H1 (cell line): ENCODE data around the gene FLRT1. TPM values are rescaled to one million over a fixed set of nuclear protein-coding genes. Genes with fewer than 3 reads are reported as not detected.

ENCODE experiments used
- CTCF ChIA-PET: fragments of 300-600 bp; sonication (Branson Sonifier 250); formaldehyde crosslinking; loops from one replicate; lab custom pipeline; 2021; ENCODE audit not compliant: partially characterized antibody; lab: Charles Lee
- POLR2A ChIA-PET: fragments of 300-600 bp; sonication (Branson Sonifier 250); formaldehyde crosslinking; loops from one replicate; lab custom pipeline; 2021; ENCODE audit warnings: inconsistent platforms; ENCODE audit not compliant: partially characterized antibody; lab: Charles Lee
- DNase-seq, 2 experiments: peaks; one replicate each; pipeline versions ENCODE4 v3.0.0 to v3.0.0-alpha.2; 2010 to 2022; ENCODE audit warnings: low spot score in 2 of 2, low read depth in 1 of 2, mixed read lengths in 1 of 2
- FAIRE-seq: peaks from 2 replicates; lab custom pipeline; 2011; peaks lifted over from hg19 to GRCh38; lab: Jason Lieb, UNC
- H2AFZ ChIP-seq: 2 replicates; pipeline ENCODE4 v1.8.1; 2012; ENCODE audit warnings: low read length, inconsistent platforms
- H2AK5ac ChIP-seq: 2 replicates; pipeline ENCODE4 v1.6.1; 2013; ENCODE audit warnings: low read depth, low read length
- H2BK120ac ChIP-seq: replicated peaks from 2 replicates; pipeline ENCODE3; 2013; ENCODE audit warnings: low read depth, low read length, inconsistent platforms
- H2BK12ac ChIP-seq: 2 replicates; pipeline ENCODE4 v1.6.1; 2013; ENCODE audit warnings: low read depth, low read length
- H2BK15ac ChIP-seq: 2 replicates; pipeline ENCODE4 v1.6.1; 2013; ENCODE audit warnings: low read length
- H2BK20ac ChIP-seq: 2 replicates; pipeline ENCODE4 v1.6.1; 2013; ENCODE audit warnings: low read length
- H2BK5ac ChIP-seq: 2 replicates; pipeline ENCODE4 v1.6.1; 2013; ENCODE audit warnings: low read depth, low read length
- H3K14ac ChIP-seq: 2 replicates; pipeline ENCODE4 v1.6.1; 2013; ENCODE audit warnings: inconsistent platforms; ENCODE audit not compliant: insufficient read length
- H3K18ac ChIP-seq: 2 replicates; pipeline ENCODE4 v1.6.1; 2013; ENCODE audit warnings: low read length; ENCODE audit errors: extremely low read depth
- H3K23ac ChIP-seq: 2 replicates; pipeline ENCODE4 v1.6.1; 2013; ENCODE audit warnings: inconsistent platforms; ENCODE audit not compliant: insufficient read length
- H3K23me2 ChIP-seq: 2 replicates; pipeline ENCODE4 v1.6.1; 2013; ENCODE audit warnings: low read depth, low read length
- H3K27ac ChIP-seq: 2 replicates; pipeline ENCODE4 v1.6.1; 2011; ENCODE audit warnings: low read depth, low read length, inconsistent platforms
- H3K27me3 ChIP-seq, 4 experiments: replicated peaks in 1 of 4; 1 replicate in 1 of 4; 2 replicates in 3 of 4; pipeline versions ENCODE4 v1.6.1 to v1.8.1; 2011 to 2013; ENCODE audit warnings: low read length in 3 of 4, mild to moderate bottlenecking in 3 of 4, inconsistent platforms in 2 of 4, mixed read lengths in 2 of 4, moderate library complexity in 1 of 4; ENCODE audit not compliant: control insufficient read depth in 3 of 4, insufficient read depth in 3 of 4; ENCODE audit errors: extremely low read depth in 1 of 4
- H3K36me3 ChIP-seq, 4 experiments: 2 replicates each; pipeline versions ENCODE4 v1.6.1 to v1.8.1; 2011 to 2013; ENCODE audit warnings: mild to moderate bottlenecking in 4 of 4, low read length in 3 of 4, moderate library complexity in 2 of 4, control low read depth in 1 of 4, inconsistent platforms in 1 of 4; ENCODE audit not compliant: insufficient read depth in 4 of 4, control insufficient read depth in 2 of 4
- H3K4ac ChIP-seq: replicated peaks from 2 replicates; pipeline ENCODE3; 2013; ENCODE audit warnings: low read length, low read depth, mixed read lengths, inconsistent platforms; ENCODE audit not compliant: insufficient read length
- H3K4me1 ChIP-seq, 4 experiments: replicated peaks in 1 of 4; 1 replicate in 1 of 4; 2 replicates in 3 of 4; pipeline versions ENCODE4 v1.6.1 to v1.8.1; 2011 to 2013; ENCODE audit warnings: low read length in 3 of 4, inconsistent platforms in 2 of 4, mixed read lengths in 1 of 4; ENCODE audit not compliant: insufficient read depth in 4 of 4, control insufficient read depth in 3 of 4
- H3K4me2 ChIP-seq, 2 experiments: 2 replicates each; pipeline versions ENCODE4 v1.6.1 to v1.8.1; 2011 to 2013; ENCODE audit warnings: low read depth in 2 of 2, low read length in 2 of 2, control low read depth in 1 of 2, inconsistent platforms in 1 of 2, mild to moderate bottlenecking in 1 of 2; ENCODE audit not compliant: insufficient read depth in 1 of 2
- H3K4me3 ChIP-seq, 4 experiments: fragments of 200-600, 300-600 bp in 1 of 4; sonication (generic), shearing (Covaris generic), sonication (Bioruptor Twin) in 1 of 4; 2 replicates each; pipeline versions ENCODE4 v1.5.1 to v1.8.1; 2011 to 2016; ENCODE audit warnings: low read length in 4 of 4, low read depth in 3 of 4, control low read depth in 2 of 4, inconsistent platforms in 2 of 4, mild to moderate bottlenecking in 2 of 4, mixed read lengths in 1 of 4, moderate library complexity in 1 of 4; ENCODE audit not compliant: insufficient read depth in 2 of 4; ENCODE audit errors: extremely low read depth in 1 of 4
- H3K56ac ChIP-seq: replicated peaks from 2 replicates; pipeline ENCODE3; 2013; ENCODE audit warnings: low read depth, mild to moderate bottlenecking, mixed read lengths, low read length, inconsistent platforms; ENCODE audit not compliant: insufficient read length
- H3K79me1 ChIP-seq: 2 replicates; pipeline ENCODE4 v1.6.1; 2013; ENCODE audit warnings: low read depth, low read length, control low read depth
- H3K79me2 ChIP-seq, 2 experiments: 2 replicates each; pipeline versions ENCODE4 v1.6.1 to v1.8.1; 2012 to 2013; ENCODE audit warnings: low read length in 2 of 2, mild to moderate bottlenecking in 2 of 2, inconsistent platforms in 1 of 2; ENCODE audit not compliant: insufficient read depth in 2 of 2, control insufficient read depth in 1 of 2
- H3K9ac ChIP-seq, 4 experiments: replicated peaks in 1 of 4; 1 replicate in 1 of 4; 2 replicates in 3 of 4; pipeline versions ENCODE4 v1.6.1 to v1.8.1; 2011 to 2013; ENCODE audit warnings: low read depth in 3 of 4, low read length in 3 of 4, control low read depth in 2 of 4, mild to moderate bottlenecking in 2 of 4, moderate library complexity in 2 of 4, inconsistent platforms in 1 of 4; ENCODE audit errors: extremely low read depth in 1 of 4
- H3K9me3 ChIP-seq, 2 experiments: 2 replicates each; pipeline versions ENCODE4 v1.6.1 to v1.8.1; 2012 to 2013; ENCODE audit warnings: mild to moderate bottlenecking in 2 of 2, moderate library complexity in 2 of 2, control low read depth in 1 of 2, inconsistent platforms in 1 of 2, low read depth in 1 of 2, low read length in 1 of 2, mixed read lengths in 1 of 2; ENCODE audit not compliant: insufficient read depth in 2 of 2
- H4K20me1 ChIP-seq, 2 experiments: replicated peaks in 1 of 2; 2 replicates each; pipeline versions ENCODE3 to v1.8.1; 2011 to 2013; ENCODE audit warnings: inconsistent platforms in 2 of 2, low read length in 2 of 2, mild to moderate bottlenecking in 1 of 2; ENCODE audit not compliant: insufficient read depth in 2 of 2, control insufficient read depth in 1 of 2
- H4K5ac ChIP-seq: 2 replicates; pipeline ENCODE4 v1.6.1; 2013; ENCODE audit warnings: low read length, low read depth, mixed read lengths, inconsistent platforms; ENCODE audit not compliant: insufficient read length
- H4K8ac ChIP-seq: 2 replicates; pipeline ENCODE4 v1.8.0; 2013; ENCODE audit warnings: mild to moderate bottlenecking, moderate library complexity, low read length, inconsistent platforms; ENCODE audit not compliant: insufficient read depth; ENCODE audit errors: extremely low read depth
- H4K91ac ChIP-seq: replicated peaks from 2 replicates; pipeline ENCODE3; 2013; ENCODE audit warnings: low read length, mixed read lengths, inconsistent platforms; ENCODE audit not compliant: insufficient read length
- ASH2L ChIP-seq: fragments of 200-600, 300-600 bp; sonication (generic); IDR thresholded peaks from one replicate; pipeline ENCODE4 v1.7.1; 2017; ENCODE audit warnings: low read length
- CBX8 ChIP-seq: fragments of 300-800, 300-1000 bp; sonication (generic); IDR thresholded peaks from 2 replicates; pipeline ENCODE4 v1.7.1; 2016; ENCODE audit warnings: low read depth, low read length, borderline replicate concordance
- CEBPB ChIP-seq: IDR thresholded peaks from 2 replicates; pipeline ENCODE4 v1.6.1; 2012; ENCODE audit warnings: low read depth, low read length
- CHD2 ChIP-seq: IDR thresholded peaks from 2 replicates; pipeline ENCODE4 v1.6.1; 2012; ENCODE audit warnings: low read length, improper control_type of control experiment
- CREB1 ChIP-seq: IDR thresholded peaks from 2 replicates; pipeline ENCODE4 v1.6.1; 2012; ENCODE audit warnings: inconsistent platforms
- HDAC2 ChIP-seq, 2 experiments: fragments of 300-600 bp in 1 of 2; sonication (generic) in 1 of 2; IDR thresholded peaks; 2 replicates each; pipeline ENCODE4 v1.6.1; 2011 to 2012; ENCODE audit warnings: low read depth in 2 of 2, low read length in 2 of 2, mild to moderate bottlenecking in 2 of 2, moderate library complexity in 2 of 2, borderline replicate concordance in 1 of 2, inconsistent platforms in 1 of 2
- JUND ChIP-seq: IDR thresholded peaks from 2 replicates; pipeline ENCODE4 v1.6.1; 2011; ENCODE audit warnings: mild to moderate bottlenecking, improper control_type of control experiment, low read length
- NANOG ChIP-seq: IDR thresholded peaks from 2 replicates; pipeline ENCODE4 v1.6.1; 2011; ENCODE audit warnings: low read length, low read depth, mild to moderate bottlenecking, inconsistent platforms; ENCODE audit not compliant: insufficient read depth, poor library complexity, severe bottlenecking
- POLR2A ChIP-seq, 2 experiments: IDR thresholded peaks; 1 replicate in 1 of 2; 2 replicates in 1 of 2; pipeline ENCODE4 v1.6.1; 2011; ENCODE audit warnings: low read depth in 2 of 2, low read length in 2 of 2, mild to moderate bottlenecking in 2 of 2; ENCODE audit errors: control extremely low read depth in 1 of 2
- POU5F1 ChIP-seq: IDR thresholded peaks from 2 replicates; pipeline ENCODE4 v1.6.1; 2011; ENCODE audit warnings: low read depth, mild to moderate bottlenecking, low read length, moderate library complexity
- SAP30 ChIP-seq: fragments of 300-600 bp; sonication (generic); IDR thresholded peaks from 2 replicates; pipeline ENCODE4 v1.7.1; 2012; ENCODE audit warnings: low read length, moderate library complexity, mild to moderate bottlenecking, inconsistent platforms; ENCODE audit not compliant: insufficient read depth, insufficient replicate concordance
- SIN3A ChIP-seq, 2 experiments: IDR thresholded peaks in 1 of 2; conservative IDR thresholded peaks in 1 of 2; 2 replicates each; pipeline ENCODE4 v1.6.1; 2011 to 2012; ENCODE audit warnings: low read length in 2 of 2, improper control_type of control experiment in 1 of 2, low read depth in 1 of 2, mild to moderate bottlenecking in 1 of 2
- SUZ12 ChIP-seq: fragments of 200-600 bp; sonication (generic); IDR thresholded peaks from 2 replicates; pipeline ENCODE4 v1.6.1; 2012; ENCODE audit warnings: mild to moderate bottlenecking, inconsistent platforms, low read length, moderate library complexity, mixed read lengths
- TBP ChIP-seq: IDR thresholded peaks from 2 replicates; pipeline ENCODE4 v1.6.1; 2011; ENCODE audit warnings: low read depth, low read length, improper control_type of control experiment
- ZNF274 ChIP-seq: IDR thresholded peaks from 2 replicates; pipeline ENCODE4 v1.7.0; 2012; ENCODE audit warnings: low read length, borderline replicate concordance; ENCODE audit errors: extremely low read depth
- WGBS, 2 experiments: shearing (Covaris generic) in 1 of 2; methylation state at CpG; one replicate each; pipeline versions ENCODE4 v1.1.6 to v1.1.7; 2013 to 2015; ENCODE audit warnings: low lambda C conversion rate in 2 of 2, mixed read lengths in 2 of 2, inconsistent platforms in 1 of 2, low coverage in 1 of 2, missing lambda C conversion rate in 1 of 2; ENCODE audit not compliant: insufficient replicate concordance in 2 of 2, insufficient coverage in 1 of 2, insufficient read length in 1 of 2; ENCODE audit errors: extremely low coverage in 1 of 2, missing lambda C conversion rate in 1 of 2; 5-methylcytosine and 5-hydroxymethylcytosine counted together
- polyA plus RNA-seq, 7 experiments: library from polyadenylated mRNA; depleted of rRNA in 3 of 7; stranded (reverse) in 5 of 7; unstranded in 2 of 7; fragments of >200 nt in 5 of 7; fragments of 200-250 nt in 2 of 7; gene quantifications; 1 replicate in 5 of 7; 2 replicates in 1 of 7; 4 replicates in 1 of 7; pipeline versions ENCODE4 v1.2.1 to v1.2.3, GENCODE V29; 2011 to 2013; ENCODE audit warnings: missing spikeins in 2 of 7, mixed read lengths in 2 of 7
- total RNA-seq: library from RNA; stranded (reverse); fragmentation: NEBNext Ultra II Directional; extraction: Animal tissue kit (Norgen Biotek cat#: 25700); gene quantifications from 2 replicates; pipeline ENCODE4 v1.2.1, GENCODE V29; 2021

Gene FLRT1
- total and polyA plus RNA-seq, 2 of the 8 experiments (the other 6 are each of a cell fraction or from before 2014, with no cell fraction given) = 0.14 to 0.28 TPM

- DNase-seq (no peak), FAIRE-seq (no peak)
- Histone ChIP-seq H4K20me1 (peaks cover 10 to 18% of the 10 kb centered on the region in 2 experiments), H2BK120ac (no peak overlapping the region), H2AK5ac (no peak overlapping the region), H3K27me3 (peaks cover 4 to 75% (median 54%) of the 10 kb centered on the region in 4 experiments), H3K4me1 (peaks cover 0 to 5% (median 3%) of the 10 kb centered on the region in 4 experiments; a peak in 4 of 7 replicates), H4K8ac (no peak overlapping the region), H2BK15ac (no peak overlapping the region), H3K4me3 (no peak overlapping the region), H3K18ac (no peak overlapping the region), H3K9me3 (no peaks in the 10 kb centered on the region), H2AFZ (no peak overlapping the region), H3K4ac (no peak overlapping the region), H3K9ac (no peak overlapping the region), H3K23ac (no peak overlapping the region), H3K4me2 (no peak overlapping the region), H3K23me2 (no peaks in the 10 kb centered on the region), H3K79me1 (peaks cover 2% of the 10 kb centered on the region; the same call in 1 of the 2 replicates), H2BK5ac (no peak overlapping the region), H3K27ac (no peak overlapping the region), H4K5ac (no peak overlapping the region), H2BK12ac (no peak overlapping the region), H3K79me2 (no peaks in the 10 kb centered on the region), H3K14ac (no peak overlapping the region), H2BK20ac (no peak overlapping the region), H3K56ac (no peak overlapping the region), H3K36me3 (no peaks in the 10 kb centered on the region), H4K91ac (no peak overlapping the region)
- ChIA-PET POLR2A (no interaction called here), CTCF (interaction anchor here (3.0 to 3.5 kb wide), 2 partner anchors 44 to 104 kb away, joined by 9 to 19 read pairs; no protein-coding TSS in a partner anchor)
- WGBS, 2 experiments = 91% methylated on average over 2 of the region's 2 CpGs; no CpG with 5 or more reads in 1 of the 2 experiments
- TF ChIP-seq HDAC2 (IDR thresholded peaks at IDR 0.05; ENCODE audit: borderline replicate concordance in 1 of 2, low read depth in 2 of 2, low read length in 2 of 2) = no peak
- TF ChIP-seq POLR2A (IDR thresholded peaks at IDR 0.05; ENCODE audit: control extremely low read depth in 1 of 2, low read depth in 2 of 2, low read length in 2 of 2) = no peak
- no peak for TF ChIP-seq SAP30
- TF ChIP-seq ASH2L = no peak
- no peak for TF ChIP-seq JUND
- no peak for TF ChIP-seq SIN3A (conservative IDR thresholded peaks at IDR 0.05 in 1 of 2, IDR thresholded peaks at IDR 0.05 in 1 of 2; ENCODE audit: low read depth in 1 of 2, low read length in 2 of 2)
- no peak for TF ChIP-seq CBX8
- TF ChIP-seq SUZ12 = no peak
- no peak for TF ChIP-seq POU5F1
- no peak for TF ChIP-seq TBP
- TF ChIP-seq CEBPB = no peak
- no peak for TF ChIP-seq CREB1
- no peak for TF ChIP-seq ZNF274
- TF ChIP-seq CHD2 = no peak
- no peak for TF ChIP-seq NANOG
Observed at GRCh38 chr11:64045700-64046099, 10.0 kb downstream of the FLRT1 start.
